A549 treated with RU486 at 1 μM for 4 hours (cell line): ENCODE data around the gene IFIH1. TPM values are rescaled to one million over a fixed set of nuclear protein-coding genes. Genes with fewer than 3 reads are reported as not detected.

Experiments
- total RNA-seq: library from RNA; stranded (reverse); fragments of 200-300 nt; extraction: Qiagen RNA extraction; gene quantifications from 5 replicates; pipeline ENCODE4 v1.2.3, GENCODE V29; 2022; ENCODE audit warnings: low read depth

IFIH1 gene
- total RNA-seq, result 0.89 to 2.0 TPM (median 1.1 TPM) in 5 replicates

GRCh38 chr2:162318328-162319180 is at the start of gene IFIH1:
Gene IFIH1 (minus strand): TSS chr2:162318684. CDS start chr2:162318307, 377 bp downstream.

GRCh38 chr2:162343824-162344616 is 25.5 kb upstream of the IFIH1 start, which contains the start of gene GCA:
Gene GCA (plus strand): TSS chr2:162344132. CDS start chr2:162344249, 117 bp downstream.

GRCh38 chr2:162243294-162243693 is 75.2 kb downstream of the IFIH1 start, which contains the start of gene FAP:
Gene FAP (minus strand): TSS chr2:162243445. CDS start chr2:162243327, 118 bp downstream.

Other genes starting within 250 kb of the IFIH1 start
- 0.30 to 0.71 TPM (median 0.62 TPM) in 5 replicates for gene DPP4, start 244.5 kb downstream of the IFIH1 start, total RNA-seq
- not detected in 5 replicates for gene GCG, start 166.4 kb downstream of the IFIH1 start, total RNA-seq
- gene FAP, start 75.2 kb downstream of the IFIH1 start, total RNA-seq, result 0.06 TPM in 1 of 5 replicates, not detected in the others
- 5.4 to 8.3 TPM (median 7.5 TPM) in 5 replicates for gene GCA, start 25.4 kb upstream of the IFIH1 start, total RNA-seq